Measurements from ENCODE around the gene CRADD. TPM values are rescaled to one million over a fixed set of nuclear protein-coding genes. Genes with fewer than 3 reads are reported as not detected.

Gene CRADD
- total and polyA plus RNA-seq, 2 donors (not counting 3 experiments of a cell fraction or from before 2014, with no cell fraction given): 11.7 to 14.5 TPM

GRCh38 chr12:93856611-93857010 lies 179.4 kb downstream of the CRADD start:
- TF ChIP-seq, protein P1, sequence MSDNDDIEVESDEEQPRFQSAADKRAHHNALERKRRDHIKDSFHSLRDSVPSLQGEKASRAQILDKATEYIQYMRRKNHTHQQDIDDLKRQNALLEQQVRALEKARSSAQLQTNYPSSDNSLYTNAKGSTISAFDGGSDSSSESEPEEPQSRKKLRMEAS (IDR thresholded peaks at IDR 0.05; ENCODE audit: insufficient read depth, insufficient read length): no peak
- TF ChIP-seq FOS (IDR thresholded peaks at IDR 0.05; ENCODE audit: borderline replicate concordance, insufficient read depth, low read length) (no peak), EZH2 (IDR thresholded peaks at IDR 0.05; ENCODE audit: borderline replicate concordance, low read depth, low read length, severe bottlenecking) (no peak), GATA2 (IDR thresholded peaks at IDR 0.05; ENCODE audit: insufficient read depth, insufficient read length, low read depth, low read length) (no peak), POLR2A (IDR thresholded peaks at IDR 0.05; ENCODE audit: low read depth, low read length) (no peak), POLR2AphosphoS5 (IDR thresholded peaks at IDR 0.05; ENCODE audit: insufficient read depth, low read depth, low read length) (no peak), MYC (IDR thresholded peaks at IDR 0.05; ENCODE audit: low read depth, low read length) (no peak), CTCF (IDR thresholded peaks at IDR 0.05; ENCODE audit: extremely low read depth in 1 of 2, insufficient read depth in 1 of 2, low read depth in 1 of 2, low read length in 2 of 2) (no peak), JUN (IDR thresholded peaks at IDR 0.05; ENCODE audit: borderline replicate concordance, insufficient read depth, insufficient read length, low read depth) (no peak)
- H4K20me1 ChIP-seq (replicated peaks; ENCODE audit: control insufficient read depth, extremely low read depth, insufficient read depth, low read length): no peaks in the 10 kb centered on the region
- no peak overlapping the region for H3K27ac ChIP-seq (ENCODE audit: insufficient read depth, low read depth, low read length)
- intact Hi-C loops (cut with micrococcal nuclease): no loop called here
- H3K4me1 ChIP-seq (ENCODE audit: control insufficient read depth, extremely low read depth, insufficient read depth, low read length): no peaks in the 10 kb centered on the region
- ChIA-PET CTCF (no interaction called here), POLR2A (no interaction called here)
- no TSS peak for BruUV-seq (replicated peaks)
- H3K4me3 ChIP-seq (replicated peaks in 1 of 3; ENCODE audit: insufficient read depth in 1 of 3, low read depth in 1 of 3, low read length in 3 of 3): no peak overlapping the region
- dilution Hi-C loops (cut with MboI; ENCODE audit: extremely low pct_ligation_motif_present, low sequenced_read_pairs): no loop called here
- no peaks in the 10 kb centered on the region for H3K9me3 ChIP-seq (replicated peaks; ENCODE audit: control insufficient read depth, insufficient read depth, low read length)
- no peak overlapping the region for H2AFZ ChIP-seq (ENCODE audit: low read depth, low read length)
- no peaks in the 10 kb centered on the region for H3K9me1 ChIP-seq (replicated peaks; ENCODE audit: control insufficient read depth, extremely low read depth, insufficient read depth, low read length)
- no peaks in the 10 kb centered on the region for H3K79me2 ChIP-seq (ENCODE audit: control insufficient read depth, insufficient read depth, low read length)
- H3K27me3 ChIP-seq (ENCODE audit: control insufficient read depth in 2 of 2, insufficient read depth in 2 of 2, low read length in 2 of 2): no peaks in the 10 kb centered on the region
- H3K36me3 ChIP-seq (ENCODE audit: control insufficient read depth in 2 of 2, extremely low read depth in 1 of 2, insufficient read depth in 2 of 2, low read length in 2 of 2): no peaks in the 10 kb centered on the region
- H3K4me2 ChIP-seq (ENCODE audit: insufficient read depth, low read length): no peak overlapping the region
- DNase-seq (ENCODE audit: low read depth, low spot score): no peak
- FAIRE-seq: no peak
- no peak overlapping the region for H3K9ac ChIP-seq (replicated peaks; ENCODE audit: extremely low read depth, insufficient read depth, low read length)
